Activated naive CD8-positive, alpha-beta T cell (primary cell): ENCODE data around the gene CEL.
"Not testable (repeated sequence)": the region's sequence is repeated elsewhere in the genome, so short reads cannot be mapped to it uniquely, and the experiment has no call there.

Source experiments
- H3K27ac Mint-ChIP-seq: one replicate; pipeline ENCODE4 v1.8.0; 2021; ENCODE audit warnings: mixed read lengths
- H3K27me3 Mint-ChIP-seq: one replicate; pipeline ENCODE4 v1.8.0; 2021; ENCODE audit warnings: mixed read lengths
- H3K36me3 Mint-ChIP-seq: one replicate; pipeline ENCODE4 v1.8.0; 2021; ENCODE audit warnings: mixed read lengths
- H3K4me1 Mint-ChIP-seq: one replicate; pipeline ENCODE4 v1.8.0; 2021; ENCODE audit warnings: low read depth, mixed read lengths
- H3K4me3 Mint-ChIP-seq: one replicate; pipeline ENCODE4 v1.8.0; 2021; ENCODE audit warnings: mild to moderate bottlenecking, mixed read lengths
- H3K9me3 Mint-ChIP-seq: one replicate; pipeline ENCODE4 v1.8.0; 2021; ENCODE audit warnings: low read depth, mixed read lengths

CEL gene

DNA sequence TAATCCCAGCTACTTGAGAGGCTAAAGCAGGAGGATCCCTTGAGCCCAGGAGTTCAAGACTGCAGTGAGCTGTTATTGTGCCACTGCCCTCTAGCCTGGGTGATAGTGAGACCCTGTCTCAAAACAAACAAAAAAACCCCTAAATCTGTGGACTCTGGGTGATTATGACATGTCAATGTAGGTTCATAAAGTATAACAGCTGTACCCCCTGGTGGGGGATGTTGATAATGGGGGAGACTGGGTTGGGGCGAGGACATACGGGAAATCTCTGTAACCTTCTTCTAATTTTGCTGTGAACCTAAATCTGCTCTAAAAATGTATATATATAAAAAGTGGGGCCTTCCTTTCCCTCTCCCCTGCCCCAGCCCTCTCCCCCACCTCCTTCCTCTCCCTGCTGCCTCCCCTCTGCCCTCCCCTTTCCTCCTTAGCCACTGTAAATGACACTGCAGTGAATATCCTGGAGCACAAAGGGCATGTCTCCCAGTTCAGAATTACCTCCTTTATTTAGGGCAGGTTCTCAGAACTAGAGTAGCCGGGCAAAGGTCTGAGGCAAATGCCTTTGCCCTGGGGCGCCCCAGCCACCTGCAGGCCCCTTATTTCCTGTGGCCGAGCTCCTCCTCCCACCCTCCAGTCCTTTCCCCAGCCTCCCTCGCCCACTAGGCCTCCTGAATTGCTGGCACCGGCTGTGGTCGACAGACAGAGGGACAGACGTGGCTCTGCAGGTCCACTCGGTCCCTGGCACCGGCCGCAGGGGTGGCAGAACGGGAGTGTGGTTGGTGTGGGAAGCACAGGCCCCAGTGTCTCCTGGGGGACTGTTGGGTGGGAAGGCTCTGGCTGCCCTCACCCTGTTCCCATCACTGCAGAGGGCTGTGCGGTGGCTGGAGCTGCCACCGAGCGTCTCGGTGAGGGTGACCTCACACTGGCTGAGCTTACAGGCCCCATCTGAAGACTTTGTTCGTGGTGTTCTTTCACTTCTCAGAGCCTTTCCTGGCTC is 19.3 kb downstream of the CEL start:
- H3K9me3 Mint-ChIP-seq, H3K36me3 Mint-ChIP-seq, H3K4me3 Mint-ChIP-seq, H3K27me3 Mint-ChIP-seq, H3K4me1 Mint-ChIP-seq, H3K27ac Mint-ChIP-seq: not testable (repeated sequence)

DNA sequence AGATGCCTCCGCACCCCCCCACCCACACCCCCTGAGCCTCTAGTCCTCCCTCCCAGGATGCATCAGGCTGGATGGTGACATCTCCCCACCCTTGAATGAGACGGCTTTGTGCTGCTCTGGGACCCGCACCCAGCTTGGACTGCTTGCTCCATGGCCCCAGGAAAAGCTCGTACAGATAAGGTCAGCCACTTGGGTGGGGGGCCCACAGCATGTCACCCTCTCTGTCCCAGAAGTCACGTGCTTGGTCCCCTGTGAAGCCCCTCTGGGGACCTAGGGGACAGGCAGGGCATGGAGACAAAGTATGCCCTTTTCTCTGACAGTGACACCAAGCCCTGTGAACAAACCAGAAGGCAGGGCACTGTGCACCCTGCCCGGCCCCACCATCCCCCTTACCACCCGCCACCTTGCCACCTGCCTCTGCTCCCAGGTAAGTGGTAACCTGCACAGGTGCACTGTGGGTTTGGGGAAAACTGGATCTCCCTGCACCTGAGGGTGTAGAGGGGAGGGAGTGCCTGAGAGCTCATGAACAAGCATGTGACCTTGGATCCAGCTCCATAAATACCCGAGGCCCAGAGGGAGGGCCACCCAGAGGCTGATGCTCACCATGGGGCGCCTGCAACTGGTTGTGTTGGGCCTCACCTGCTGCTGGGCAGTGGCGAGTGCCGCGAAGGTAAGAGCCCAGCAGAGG is 20.3 kb downstream of the CEL start:
- not testable (repeated sequence) for H3K9me3 Mint-ChIP-seq, H3K36me3 Mint-ChIP-seq, H3K4me3 Mint-ChIP-seq, H3K27ac Mint-ChIP-seq, H3K27me3 Mint-ChIP-seq, H3K4me1 Mint-ChIP-seq

DNA sequence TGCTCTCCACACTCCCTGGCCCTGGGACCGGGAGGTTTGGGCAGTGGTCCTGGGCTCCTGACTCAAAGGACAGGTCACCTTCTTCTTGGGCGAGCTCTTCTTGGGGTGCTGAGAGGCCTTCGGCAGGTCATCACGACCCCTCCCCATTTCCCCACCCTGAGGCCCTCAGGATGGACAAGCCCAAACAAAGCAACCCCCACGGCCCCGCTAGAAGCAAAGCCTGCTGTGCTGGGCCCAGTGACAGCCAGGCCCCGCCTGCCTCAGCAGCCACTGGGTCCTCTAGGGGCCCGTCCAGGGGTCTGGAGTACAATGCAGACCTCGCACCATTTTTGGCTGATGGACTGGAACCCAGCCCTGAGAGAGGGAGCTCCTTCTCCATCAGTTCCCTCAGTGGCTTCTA is 21.9 kb downstream of the CEL start:
- H3K27ac Mint-ChIP-seq, H3K4me1 Mint-ChIP-seq, H3K4me3 Mint-ChIP-seq, H3K27me3 Mint-ChIP-seq, H3K9me3 Mint-ChIP-seq, H3K36me3 Mint-ChIP-seq: not testable (repeated sequence)

DNA sequence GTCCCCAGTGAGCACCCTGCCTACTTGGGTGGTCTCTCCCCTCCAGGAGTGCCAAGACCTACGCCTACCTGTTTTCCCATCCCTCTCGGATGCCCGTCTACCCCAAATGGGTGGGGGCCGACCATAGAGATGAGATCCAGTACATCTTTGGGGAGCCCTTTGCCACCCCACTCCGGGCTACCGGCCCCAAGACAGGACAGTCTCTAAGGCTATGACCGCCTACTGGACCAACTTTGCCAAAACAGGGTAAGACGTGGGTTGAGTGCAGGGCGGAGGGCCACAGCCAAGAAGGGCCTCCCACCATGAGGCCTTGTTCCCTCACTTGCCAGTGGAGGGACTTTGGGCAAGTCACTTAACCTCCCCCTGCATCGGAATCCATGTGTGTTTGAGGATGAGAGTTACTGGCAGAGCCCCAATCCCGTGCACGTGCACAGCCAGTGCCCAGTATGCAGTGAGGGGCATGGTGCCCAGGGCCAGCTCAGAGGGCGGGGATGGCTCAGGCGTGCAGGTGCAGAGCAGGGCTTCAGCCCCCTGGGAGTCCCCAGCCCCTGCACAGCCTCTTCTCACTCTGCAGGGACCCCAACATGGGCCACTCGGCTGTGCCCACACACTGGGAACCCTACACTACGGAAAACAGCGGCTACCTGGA is 24.6 kb downstream of the CEL start:
- H3K27me3 Mint-ChIP-seq, H3K4me1 Mint-ChIP-seq, H3K9me3 Mint-ChIP-seq, H3K27ac Mint-ChIP-seq, H3K4me3 Mint-ChIP-seq, H3K36me3 Mint-ChIP-seq: not testable (repeated sequence)

DNA sequence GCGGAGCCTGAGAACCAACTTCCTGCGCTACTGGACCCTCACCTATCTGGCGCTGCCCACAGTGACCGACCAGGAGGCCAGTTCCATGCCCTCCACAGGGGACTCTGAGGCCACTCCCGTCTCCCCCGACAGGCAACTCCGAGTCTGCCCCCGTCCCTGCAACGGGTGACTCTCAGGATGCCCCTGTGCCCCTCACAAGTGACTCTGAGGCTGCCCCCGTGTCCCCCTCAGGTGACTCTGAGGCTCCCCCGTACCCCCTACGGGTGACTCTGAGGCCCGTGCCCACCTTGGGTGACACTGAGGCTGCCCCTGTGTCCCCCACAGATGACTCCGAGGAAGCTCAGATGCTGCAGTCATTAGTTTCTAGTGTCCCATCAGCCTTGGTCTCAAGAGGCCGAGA is 25.1 kb downstream of the CEL start:
- H3K27ac Mint-ChIP-seq: no peak overlapping the region
- no peaks in the 10 kb centered on the region for H3K9me3 Mint-ChIP-seq
- no peak overlapping the region for H3K4me3 Mint-ChIP-seq
- H3K27me3 Mint-ChIP-seq: no peaks in the 10 kb centered on the region
- no peaks in the 10 kb centered on the region for H3K36me3 Mint-ChIP-seq
- H3K4me1 Mint-ChIP-seq: no peaks in the 10 kb centered on the region

DNA sequence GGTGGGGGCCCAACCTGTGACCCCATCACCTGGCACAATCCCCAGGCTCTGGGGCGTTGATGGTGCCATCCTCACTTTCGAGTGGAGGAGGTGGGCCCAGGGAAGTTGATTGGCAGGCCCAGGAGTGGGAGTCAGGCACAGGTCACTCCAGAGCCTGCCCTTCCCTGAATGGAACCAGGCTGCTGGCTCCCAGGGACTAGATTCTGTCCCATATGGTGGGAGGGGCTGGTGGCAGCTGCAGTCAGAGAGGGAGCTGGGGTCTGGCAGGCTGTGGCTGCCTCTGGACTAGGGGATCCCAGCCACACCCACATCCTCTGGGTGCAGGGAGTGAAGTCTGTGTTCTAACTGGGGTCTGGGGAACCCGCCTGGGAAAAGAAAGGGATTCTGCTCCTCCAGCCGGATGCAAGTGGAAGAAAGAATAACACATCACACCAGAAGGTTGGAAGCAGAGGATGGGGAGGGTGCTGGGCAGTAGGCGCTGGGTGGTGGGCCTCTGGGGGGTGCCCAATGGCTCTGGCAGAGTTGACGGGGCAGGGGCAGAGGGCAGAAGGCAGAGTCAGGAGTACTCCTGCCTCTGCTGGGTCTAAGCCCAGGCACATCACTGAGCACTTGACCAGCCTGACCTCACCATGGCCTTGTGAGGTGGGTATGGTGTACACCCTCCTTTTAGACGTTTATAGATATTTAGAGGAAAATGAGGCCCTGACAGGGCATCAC is 25.8 kb downstream of the CEL start:
- no peaks in the 10 kb centered on the region for H3K27me3 Mint-ChIP-seq
- no peak overlapping the region for H3K4me3 Mint-ChIP-seq
- no peak overlapping the region for H3K27ac Mint-ChIP-seq
- no peaks in the 10 kb centered on the region for H3K36me3 Mint-ChIP-seq
- H3K9me3 Mint-ChIP-seq: no peaks in the 10 kb centered on the region
- H3K4me1 Mint-ChIP-seq: no peaks in the 10 kb centered on the region

DNA sequence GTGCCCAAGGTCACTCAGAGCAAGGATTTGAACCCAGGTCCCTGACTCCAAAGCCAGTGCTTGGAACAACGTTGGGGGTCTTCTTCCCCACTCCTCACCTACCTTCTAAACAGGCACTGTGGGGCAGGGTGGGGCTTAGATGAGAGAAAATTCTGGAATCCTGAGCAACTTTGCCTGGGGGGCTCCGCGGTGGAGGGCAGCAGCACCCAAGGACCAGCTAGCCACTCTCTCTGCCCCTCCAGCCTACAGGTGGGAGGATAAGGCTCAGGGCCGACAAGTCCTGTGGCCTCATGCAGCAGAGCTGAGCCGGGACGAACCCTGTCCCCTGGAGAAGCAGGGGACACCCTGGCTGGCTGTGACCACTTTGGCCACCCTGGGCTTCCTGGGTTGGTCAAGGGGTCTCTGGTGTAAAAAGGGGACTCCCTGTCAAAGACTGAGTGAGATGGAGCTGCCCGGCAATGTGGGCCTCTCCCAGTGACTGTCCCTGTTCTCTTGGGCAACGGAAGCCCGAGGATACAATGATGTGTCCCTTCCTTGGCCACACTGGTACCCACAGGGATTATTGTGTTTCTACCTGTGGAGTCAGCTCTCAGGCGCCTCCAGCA is 26.5 kb downstream of the CEL start:
- no peaks in the 10 kb centered on the region for H3K9me3 Mint-ChIP-seq

DNA sequence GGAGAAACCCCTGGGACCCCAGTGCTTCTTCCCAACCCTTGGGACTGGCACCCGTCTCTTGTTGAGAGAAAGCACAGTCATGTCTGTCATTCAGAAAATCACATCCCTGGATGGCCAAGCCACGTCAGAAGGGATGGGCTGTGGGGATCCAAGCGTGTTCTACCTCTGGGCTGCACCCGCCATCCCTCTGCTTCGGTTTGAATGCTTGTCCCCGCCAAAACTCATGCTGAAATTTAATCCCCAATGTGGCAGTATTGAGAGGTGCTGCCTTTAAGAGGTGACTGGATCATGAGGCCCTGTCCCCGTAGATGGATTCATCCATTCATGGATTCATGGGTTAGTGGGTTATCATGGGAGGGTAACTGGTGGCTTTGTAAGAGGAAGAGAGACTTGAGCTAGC is 27.0 kb downstream of the CEL start:
- Mint-ChIP-seq H3K27ac (no peak overlapping the region), H3K36me3 (no peaks in the 10 kb centered on the region), H3K27me3 (no peaks in the 10 kb centered on the region)

More for the DNA sequence above, 26.5 kb downstream of the CEL start:
- Mint-ChIP-seq H3K27ac (no peak overlapping the region), H3K4me3 (no peak overlapping the region), H3K36me3 (no peaks in the 10 kb centered on the region), H3K27me3 (no peaks in the 10 kb centered on the region), H3K4me1 (no peaks in the 10 kb centered on the region)

DNA sequence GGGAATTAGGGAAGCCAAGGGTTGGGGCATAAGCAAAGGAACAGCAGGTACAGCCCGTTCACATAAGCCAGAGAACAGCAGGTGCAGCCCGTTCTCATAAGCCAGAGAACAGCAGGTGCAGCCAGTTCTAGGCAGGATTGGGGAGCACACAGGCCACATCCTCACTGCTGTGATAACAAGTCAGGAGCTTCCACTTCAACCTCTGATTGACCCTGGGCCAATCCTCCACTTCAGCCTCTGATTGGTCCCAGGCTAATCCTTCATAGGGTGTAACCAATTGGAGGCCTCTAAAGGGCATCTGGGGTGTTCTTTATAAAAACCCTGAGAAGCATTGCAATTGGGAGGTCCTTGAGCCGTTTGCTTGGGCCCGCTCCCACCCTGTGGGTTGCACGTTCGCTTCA is 27.5 kb downstream of the CEL start:
- Mint-ChIP-seq H3K36me3 (no peaks in the 10 kb centered on the region), H3K4me3 (no peak overlapping the region), H3K4me1 (no peaks in the 10 kb centered on the region), H3K27ac (no peak overlapping the region), H3K9me3 (no peaks in the 10 kb centered on the region), H3K27me3 (no peaks in the 10 kb centered on the region)

More for the DNA sequence above, 27.0 kb downstream of the CEL start:
- Mint-ChIP-seq H3K4me1 (no peaks in the 10 kb centered on the region), H3K4me3 (no peak overlapping the region), H3K9me3 (no peaks in the 10 kb centered on the region)

DNA sequence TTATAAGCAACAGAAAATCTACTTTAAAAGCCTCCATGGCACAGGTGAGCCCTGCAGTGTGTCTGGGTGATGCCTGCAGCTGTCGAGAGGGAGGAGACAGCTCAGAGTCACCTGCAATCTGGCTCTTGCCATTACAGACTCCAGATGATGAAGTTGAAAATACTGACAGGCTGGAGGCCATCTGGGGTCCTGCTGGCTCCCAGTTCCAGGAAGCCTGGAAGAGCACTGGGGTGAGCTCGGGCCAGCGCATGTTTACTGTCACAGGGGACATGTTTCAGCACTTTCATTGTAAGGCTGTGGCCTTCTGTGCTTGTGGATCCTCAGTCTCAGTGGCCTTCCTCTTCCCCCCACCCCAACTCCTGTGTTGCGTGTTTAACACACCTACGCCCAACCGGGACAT is 28.4 kb downstream of the CEL start:
- no peaks in the 10 kb centered on the region for H3K36me3 Mint-ChIP-seq
- no peak overlapping the region for H3K4me3 Mint-ChIP-seq
- no peaks in the 10 kb centered on the region for H3K4me1 Mint-ChIP-seq
- H3K9me3 Mint-ChIP-seq: peaks cover 4% of the 10 kb centered on the region
- H3K27ac Mint-ChIP-seq: no peak overlapping the region
- H3K27me3 Mint-ChIP-seq: no peaks in the 10 kb centered on the region

DNA sequence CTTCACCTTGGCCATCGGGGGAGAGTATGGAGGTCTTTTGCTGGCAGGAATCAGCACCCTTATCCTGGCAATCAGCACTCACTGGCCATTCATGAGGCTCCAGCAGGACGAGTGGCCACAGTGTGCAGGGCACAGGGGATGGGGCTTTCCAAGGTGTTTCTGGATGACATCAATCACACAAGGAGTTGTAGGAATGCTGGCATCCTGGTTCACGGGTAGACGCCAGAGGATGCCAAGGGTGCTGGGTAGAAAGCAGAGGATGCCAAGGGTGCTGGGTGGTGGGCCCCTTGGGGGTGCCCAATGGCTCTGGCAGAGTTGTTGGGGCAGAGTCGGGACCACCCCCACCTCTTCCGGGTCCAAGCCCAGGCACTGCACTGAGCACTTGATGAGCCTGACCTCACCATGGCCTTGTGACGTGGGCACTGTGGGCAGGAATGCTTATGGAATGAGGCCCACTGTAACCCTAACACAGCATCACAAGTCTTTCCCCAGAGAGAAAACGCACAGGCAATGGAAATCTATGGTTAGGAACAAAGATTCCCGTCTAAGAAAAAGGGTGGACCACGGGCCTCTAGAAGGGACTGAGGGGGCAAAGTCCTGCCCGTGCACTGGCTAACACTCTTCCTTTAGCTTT is 29.1 kb downstream of the CEL start:
- Mint-ChIP-seq H3K27ac (no peak overlapping the region), H3K27me3 (no peaks in the 10 kb centered on the region), H3K4me1 (no peaks in the 10 kb centered on the region), H3K9me3 (peaks cover 5% of the 10 kb centered on the region), H3K4me3 (no peak overlapping the region), H3K36me3 (peaks cover under 1% of the 10 kb centered on the region)

DNA sequence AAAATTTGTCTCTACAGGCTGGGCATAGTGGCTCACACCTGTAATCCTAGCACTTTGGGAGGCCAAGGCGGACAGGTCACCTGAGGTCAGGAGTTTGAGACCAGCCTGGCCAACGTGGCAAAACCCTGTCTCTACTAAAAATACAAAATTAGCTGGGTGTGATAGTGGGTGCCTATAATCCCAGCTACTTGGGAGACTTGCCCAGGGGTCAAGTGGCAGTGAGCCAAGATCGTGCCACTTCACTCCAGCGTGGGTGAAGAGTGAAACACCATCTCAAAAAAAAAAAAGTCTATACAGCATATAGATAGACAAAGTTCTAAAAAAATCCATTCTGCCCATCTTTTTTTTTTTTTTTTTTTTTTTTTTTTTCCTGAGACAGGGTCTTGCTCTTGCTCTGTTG is 32.6 kb downstream of the CEL start:
- H3K36me3 Mint-ChIP-seq: peaks cover 16% of the 10 kb centered on the region
- not testable (repeated sequence) for H3K4me1 Mint-ChIP-seq, H3K4me3 Mint-ChIP-seq, H3K27me3 Mint-ChIP-seq, H3K27ac Mint-ChIP-seq
- H3K9me3 Mint-ChIP-seq: peaks cover 13% of the 10 kb centered on the region

DNA sequence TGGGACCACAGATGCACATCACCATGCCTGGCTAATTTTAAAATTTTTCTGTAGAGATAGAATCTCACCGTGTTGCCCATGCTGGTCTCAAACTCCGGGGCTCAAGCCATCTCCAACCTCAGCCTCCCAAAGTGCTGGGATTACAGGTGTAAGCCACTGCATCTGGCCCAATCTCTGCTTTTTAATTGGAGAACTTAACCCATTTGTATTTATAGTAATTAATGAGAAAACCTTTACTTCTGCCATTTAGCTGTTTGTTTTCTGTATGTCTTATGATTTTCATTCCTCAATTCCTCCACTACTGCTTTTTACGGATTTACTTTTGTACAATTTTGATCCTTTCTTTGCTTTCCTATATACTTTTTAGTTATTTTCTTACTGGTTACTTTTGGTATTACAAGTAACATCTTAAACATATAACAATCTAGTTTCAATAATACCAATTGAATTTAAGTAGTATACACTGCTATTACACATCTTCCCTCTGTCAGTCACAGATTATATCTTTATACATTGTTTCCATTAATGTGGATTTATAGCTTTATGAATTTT is 33.1 kb downstream of the CEL start:
- H3K36me3 Mint-ChIP-seq: peaks cover 17% of the 10 kb centered on the region
- H3K4me3 Mint-ChIP-seq: no peak overlapping the region
- H3K27ac Mint-ChIP-seq: no peak overlapping the region
- H3K9me3 Mint-ChIP-seq: peaks cover 13% of the 10 kb centered on the region
- H3K4me1 Mint-ChIP-seq: no peaks in the 10 kb centered on the region
- H3K27me3 Mint-ChIP-seq: no peaks in the 10 kb centered on the region
